GM21723 (cell line): Measurements from ENCODE around the gene ERRFI1.

ENCODE experiments used
- ATAC-seq: cut with Tn5 transposase; IDR thresholded peaks from one replicate; pipeline ENCODE4 v1.9.1; 2021; ENCODE audit warnings: mild to moderate bottlenecking, moderate library complexity; ENCODE audit not compliant: unreplicated experiment

ERRFI1 gene

GRCh38 chr1:8046391-8046790, 20.3 kb upstream of the ERRFI1 start:
- ATAC-seq, result no peak

- ATAC-seq, result no peak
These were observed 17.5 kb upstream of the ERRFI1 start for GRCh38 chr1:8043621-8044020.

GRCh38 chr1:8042134-8042533, 16.0 kb upstream of the ERRFI1 start:
- ATAC-seq, result no peak

- no peak for ATAC-seq
These were observed 14.5 kb upstream of the ERRFI1 start for GRCh38 chr1:8040586-8040985.

GRCh38 chr1:8039071-8039470, 13.0 kb upstream of the ERRFI1 start:
- ATAC-seq, result no peak

GRCh38 chr1:8035289-8035688, 9.2 kb upstream of the ERRFI1 start:
- no peak for ATAC-seq

- ATAC-seq, result no peak
These were observed 7.2 kb upstream of the ERRFI1 start for GRCh38 chr1:8033322-8033721.

- ATAC-seq, result no peak
These were observed 6.3 kb upstream of the ERRFI1 start for GRCh38 chr1:8032366-8032910.

- ATAC-seq, result no peak
These were observed 5.2 kb upstream of the ERRFI1 start for GRCh38 chr1:8031176-8031785.

- no peak for ATAC-seq
These were observed 2.4 kb upstream of the ERRFI1 start for GRCh38 chr1:8028571-8028910.

GRCh38 chr1:8027748-8028570, 1.9 kb upstream of the ERRFI1 start:
- ATAC-seq, result no peak

- no peak for ATAC-seq
These were observed 1.1 kb upstream of the ERRFI1 start for GRCh38 chr1:8026976-8027747.

GRCh38 chr1:8025671-8026144, 401 bp downstream of the ERRFI1 start:
- ATAC-seq, result peak; percentile 24

GRCh38 chr1:8025061-8025670, 943 bp downstream of the ERRFI1 start:
- ATAC-seq, result no peak

GRCh38 chr1:8024329-8024728, 1.8 kb downstream of the ERRFI1 start:
- ATAC-seq, result no peak

- no peak for ATAC-seq
These were observed 2.2 kb downstream of the ERRFI1 start for GRCh38 chr1:8023995-8024313.

- no peak for ATAC-seq
These were observed 2.7 kb downstream of the ERRFI1 start for GRCh38 chr1:8023287-8023994.

GRCh38 chr1:8022395-8023286, 3.5 kb downstream of the ERRFI1 start:
- no peak for ATAC-seq

GRCh38 chr1:8021676-8022266, 4.3 kb downstream of the ERRFI1 start:
- ATAC-seq, result no peak
